GM08714 (cell line): Measurements from ENCODE around the gene JAK1.
"Not testable (repeated sequence)": the region's sequence is repeated elsewhere in the genome, so short reads cannot be mapped to it uniquely, and the experiment has no call there.

ENCODE experiments used
- H3K4me3 ChIP-seq: fragments of 200-500 bp; sonication (Bioruptor generic); 2 replicates; pipeline ENCODE4 v1.5.1; 2014; ENCODE audit warnings: mild to moderate bottlenecking, low read length, inconsistent platforms
- ZNF274 ChIP-seq: IDR thresholded peaks from 2 replicates; pipeline ENCODE4 v1.6.1; 2012; ENCODE audit warnings: mild to moderate bottlenecking, low read depth, low read length

JAK1 gene

DNA sequence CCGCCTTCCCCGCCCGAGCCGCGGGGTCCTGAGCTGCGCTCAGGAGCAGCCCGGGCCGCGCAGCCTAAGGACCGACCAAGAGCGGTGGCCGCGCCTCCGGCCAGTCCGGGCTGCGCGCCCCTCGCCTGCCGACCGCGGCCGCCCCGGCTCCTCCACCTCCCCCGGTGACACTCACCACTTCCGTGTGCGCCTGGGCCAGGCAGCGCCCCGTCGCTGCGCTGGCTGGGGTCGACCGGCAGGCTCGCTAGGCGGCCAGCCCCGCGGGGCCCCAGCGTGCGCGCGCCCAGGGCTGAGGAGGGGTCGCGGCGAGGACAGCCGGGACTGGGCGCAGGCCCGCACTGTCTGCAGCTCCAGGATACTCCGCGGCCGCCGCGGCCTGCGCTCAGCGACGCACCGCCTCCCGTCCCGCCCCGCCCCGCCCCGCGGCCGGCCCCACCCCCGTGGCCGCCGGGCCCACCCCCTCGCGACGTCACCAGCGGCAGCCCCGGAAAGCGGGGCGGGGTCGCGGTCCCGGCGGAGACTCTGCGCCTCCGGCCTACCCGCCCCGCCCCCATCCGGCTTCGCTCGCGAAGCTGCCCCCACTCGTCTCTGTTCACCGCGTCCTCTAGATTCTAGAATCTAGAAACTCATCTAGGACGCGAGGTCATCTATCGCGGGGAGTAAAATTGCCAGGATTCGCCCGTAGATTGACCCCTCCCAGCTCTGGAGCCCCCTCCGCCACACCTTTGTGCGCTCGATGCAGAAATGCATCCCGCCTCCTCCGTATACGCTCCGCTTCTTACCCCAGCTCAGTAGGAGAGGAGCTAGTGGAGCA lies at the start of gene JAK1:
JAK1 (minus strand) TSS at position 392 of the 814 bp plus-strand sequence. CDS start 80,285 bp downstream, outside the sequence.
- H3K4me3 ChIP-seq, result peak within 1 kb of the TSS; percentile 92
- TF ChIP-seq ZNF274, result no peak

GRCh38 chr1:65014321-65014720 lies 48.0 kb upstream of the JAK1 start:
- no peak for TF ChIP-seq ZNF274

DNA sequence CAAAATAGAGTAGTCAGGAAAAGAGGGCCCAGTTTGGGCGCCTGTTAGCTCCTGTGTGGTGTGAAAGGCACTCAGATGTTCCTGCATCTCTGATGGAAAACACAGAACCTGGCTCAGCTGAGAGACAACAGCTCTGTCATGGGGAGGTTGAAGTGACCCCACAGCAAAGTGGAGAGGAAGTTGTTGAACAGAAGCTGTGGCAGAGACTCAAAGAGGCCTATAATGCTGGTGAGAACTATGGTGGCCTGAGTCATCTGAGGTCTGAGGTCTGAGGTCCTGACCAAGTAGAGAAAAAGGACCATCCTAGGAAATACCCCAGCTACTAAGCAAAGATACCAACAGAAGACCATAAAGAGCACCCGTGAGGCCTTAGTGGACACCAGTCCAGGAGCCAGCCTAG lies 45.6 kb upstream of the JAK1 start:
- no peak for TF ChIP-seq ZNF274
- H3K4me3 ChIP-seq, result no peak overlapping the region

More at GRCh38 chr1:65014321-65014720, 48.0 kb upstream of the JAK1 start:
- H3K4me3 ChIP-seq, result no peak overlapping the region

GRCh38 chr1:65009724-65010420 lies 43.5 kb upstream of the JAK1 start:
- H3K4me3 ChIP-seq, result no peak overlapping the region
- TF ChIP-seq ZNF274, result no peak

DNA sequence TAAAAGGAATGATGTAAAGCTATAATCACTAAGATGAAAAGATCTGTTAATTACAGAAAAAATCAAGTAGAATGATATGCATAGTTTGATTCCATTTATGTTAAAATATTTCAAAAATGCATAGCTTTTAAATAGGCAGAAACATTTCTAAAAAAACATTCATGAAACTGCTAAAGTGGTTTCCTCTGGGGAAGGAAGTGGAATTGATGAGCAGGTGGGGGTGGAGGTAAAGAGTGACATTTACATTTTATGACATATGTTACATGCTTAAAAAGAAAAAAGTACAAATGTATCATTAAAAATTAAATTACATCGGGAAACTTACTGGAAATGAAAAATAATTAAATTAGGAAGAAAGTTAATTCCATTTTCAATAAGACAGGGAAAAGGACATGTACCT lies 42.8 kb upstream of the JAK1 start:
- H3K4me3 ChIP-seq, result no peak overlapping the region
- TF ChIP-seq ZNF274, result no peak

GRCh38 chr1:65006806-65007205 lies 40.5 kb upstream of the JAK1 start:
- TF ChIP-seq ZNF274, result no peak
- no peak overlapping the region for H3K4me3 ChIP-seq

DNA sequence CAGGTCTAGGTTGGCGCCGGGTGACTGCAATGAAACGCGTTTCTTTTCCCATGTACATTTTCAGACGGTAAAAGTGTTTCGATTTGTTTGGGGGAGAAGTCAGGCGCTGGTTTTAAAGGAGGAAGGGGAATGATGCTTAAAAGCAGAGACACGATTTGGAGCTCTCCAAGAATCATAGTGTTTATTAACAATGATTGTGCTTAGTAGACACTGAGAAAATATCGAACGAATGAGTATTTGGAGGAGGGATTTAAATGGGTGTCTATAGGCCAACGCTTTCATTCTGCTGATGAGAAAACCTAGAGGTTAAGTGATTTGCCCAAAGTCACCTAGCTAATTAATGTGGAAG lies 36.9 kb upstream of the JAK1 start:
- H3K4me3 ChIP-seq, result peak overlapping the region; percentile 45; the same call in 1 of the 2 replicates
- no peak for TF ChIP-seq ZNF274

DNA sequence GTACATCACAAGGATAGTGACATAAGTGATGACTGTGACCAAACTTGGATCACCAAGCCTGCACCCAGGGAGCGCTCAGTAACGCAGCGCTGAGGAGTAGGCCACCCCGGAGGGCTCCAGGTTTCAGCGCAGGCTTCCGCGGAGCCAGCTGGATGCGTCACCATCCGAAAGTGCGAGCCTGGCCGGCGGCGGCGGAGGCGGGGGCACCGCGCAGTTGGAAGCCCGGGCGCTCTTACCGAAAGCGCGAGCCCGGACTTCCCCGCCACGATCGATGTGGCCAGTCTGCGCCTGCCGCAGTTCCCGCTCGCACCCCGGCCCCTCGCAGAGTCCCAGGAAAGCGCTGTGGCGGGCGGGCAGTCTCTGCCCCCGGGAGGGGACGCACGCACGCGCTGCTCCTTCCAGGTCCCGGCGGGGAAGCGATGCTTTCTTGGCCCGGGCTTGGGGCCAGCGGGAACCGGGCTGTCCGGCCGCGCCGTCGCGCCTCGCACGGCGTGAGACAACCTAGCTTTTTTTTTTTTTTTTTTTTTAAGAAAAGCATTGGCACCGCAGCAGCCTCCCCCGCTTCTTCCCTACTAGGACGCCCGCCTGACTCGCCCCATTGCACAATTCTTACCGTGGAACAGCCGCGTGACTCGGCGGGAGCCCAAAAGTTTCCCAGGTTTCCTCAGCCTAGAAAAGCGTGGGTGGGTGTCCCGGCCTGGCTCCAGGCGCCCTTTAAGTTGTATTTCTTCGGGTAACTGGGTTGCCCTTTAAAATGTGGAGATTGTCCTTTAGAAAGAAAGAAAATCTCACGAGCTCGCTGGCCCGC lies 36.4 kb upstream of the JAK1 start:
- no peak for TF ChIP-seq ZNF274
- H3K4me3 ChIP-seq, result peak overlapping the region; percentile 45; the same call in 1 of the 2 replicates

- no peak overlapping the region; the same call in 1 of the 2 replicates for H3K4me3 ChIP-seq
- TF ChIP-seq ZNF274, result no peak
Measured at GRCh38 chr1:65002156-65002507, 35.8 kb upstream of the JAK1 start.

DNA sequence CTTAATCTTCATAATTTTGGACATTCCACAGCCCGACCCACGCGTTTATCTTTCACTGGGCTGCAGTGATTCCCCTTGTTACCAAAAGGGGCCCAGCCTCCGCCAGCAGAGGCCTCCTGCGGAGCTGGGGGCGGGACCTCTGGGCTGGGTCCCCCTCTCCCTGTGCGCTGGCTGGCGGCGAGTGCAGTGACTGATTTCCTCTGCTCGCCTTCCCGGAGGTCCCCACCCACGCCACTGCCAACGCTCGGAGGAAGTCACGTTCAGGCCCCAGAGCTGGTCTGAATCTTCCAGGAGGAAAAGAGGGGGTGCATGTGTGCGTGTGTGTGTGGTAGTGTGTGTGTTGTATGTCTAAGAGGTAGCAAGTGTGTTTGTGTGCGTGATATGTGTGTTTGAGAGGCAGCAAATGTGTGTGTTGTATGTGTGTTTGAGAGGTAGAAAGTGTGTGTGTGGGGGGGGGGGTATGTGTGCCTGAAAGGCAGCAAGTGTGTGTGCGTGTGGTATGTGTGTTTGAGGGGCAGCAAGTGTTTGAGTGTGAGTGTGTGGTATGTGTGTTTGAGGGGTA lies 35.0 kb upstream of the JAK1 start:
- no peak overlapping the region for H3K4me3 ChIP-seq
- TF ChIP-seq ZNF274, result no peak

DNA sequence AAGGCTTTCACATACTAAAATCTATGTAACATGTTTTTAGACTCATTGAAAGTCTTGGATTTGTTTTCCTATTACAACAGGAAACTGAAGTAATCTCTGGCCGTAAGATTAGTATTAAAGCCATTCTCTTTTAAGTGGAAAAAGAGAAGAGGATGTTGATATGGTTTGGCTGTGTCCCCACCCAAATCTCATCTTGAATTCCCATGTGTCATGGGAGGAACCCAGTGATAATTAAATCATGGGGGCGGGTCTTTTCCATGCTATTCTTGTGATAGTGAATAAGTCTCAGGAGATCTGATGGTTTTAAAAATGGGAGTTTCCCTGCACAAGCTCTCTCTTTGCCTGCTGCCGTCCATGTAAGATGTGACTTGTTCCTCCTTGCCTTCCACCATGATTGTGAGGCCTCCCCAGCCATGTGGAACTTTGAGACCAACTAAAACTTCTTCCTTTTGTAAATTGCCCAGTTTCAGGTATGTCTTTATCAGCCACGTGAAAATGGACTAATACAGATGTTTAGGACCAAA lies 32.1 kb upstream of the JAK1 start:
- not testable (repeated sequence) for H3K4me3 ChIP-seq

- H3K4me3 ChIP-seq, result no peak overlapping the region
- TF ChIP-seq ZNF274, result no peak
Measured at GRCh38 chr1:64996541-64997257, 30.4 kb upstream of the JAK1 start.

DNA sequence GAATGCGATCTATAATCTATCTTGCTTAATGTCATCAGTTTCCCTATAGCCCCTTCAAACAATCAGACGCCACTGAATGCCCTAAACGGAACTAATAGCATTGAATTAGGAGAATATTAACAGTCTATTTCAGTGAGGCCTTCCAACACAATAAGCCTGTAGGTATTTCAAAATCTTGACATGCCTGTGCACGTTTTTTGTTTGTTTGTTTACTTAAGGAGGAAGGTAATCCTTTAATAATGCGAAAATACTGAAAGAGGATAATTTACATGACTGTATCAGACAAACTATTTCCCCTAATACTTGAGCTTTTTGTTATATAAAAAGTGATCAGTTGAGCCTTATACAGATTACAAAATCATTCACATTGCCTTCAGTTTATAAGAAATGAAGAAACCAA lies 29.0 kb upstream of the JAK1 start:
- H3K4me3 ChIP-seq, result no peak overlapping the region
- no peak for TF ChIP-seq ZNF274
